Duodenal mucosa (tissue), 2 donors: ENCODE measurements around the gene LAMTOR5.

ENCODE experiments used
- H3K27ac ChIP-seq: one replicate; pipeline ENCODE4 v1.7.0; 2013; ENCODE audit warnings: low read depth, low read length
- H3K27me3 ChIP-seq, 2 donors: one replicate each; pipeline ENCODE4 v1.7.0; 2013; ENCODE audit warnings: low read length in 2 of 2, control low read depth in 1 of 2; ENCODE audit not compliant: insufficient read depth in 2 of 2, control insufficient read depth in 1 of 2
- H3K36me3 ChIP-seq, 2 donors: one replicate each; pipeline ENCODE4 v1.7.0; 2013; ENCODE audit warnings: low read length in 2 of 2, control low read depth in 1 of 2; ENCODE audit not compliant: insufficient read depth in 2 of 2, control insufficient read depth in 1 of 2
- H3K4me1 ChIP-seq, 2 donors: one replicate each; pipeline ENCODE4 v1.7.0; 2013; ENCODE audit warnings: low read length in 2 of 2, control low read depth in 1 of 2; ENCODE audit not compliant: insufficient read depth in 2 of 2, control insufficient read depth in 1 of 2
- H3K4me3 ChIP-seq, 2 donors: one replicate each; pipeline ENCODE4 v1.7.0; 2013; ENCODE audit warnings: low read length in 2 of 2, low read depth in 1 of 2
- H3K9ac ChIP-seq, 2 donors: one replicate each; pipeline ENCODE4 v1.7.0; 2013; ENCODE audit warnings: low read length in 2 of 2, low read depth in 1 of 2
- H3K9me3 ChIP-seq, 2 donors: one replicate each; pipeline ENCODE4 v1.7.0; 2013; ENCODE audit warnings: low read length in 2 of 2, control low read depth in 1 of 2; ENCODE audit not compliant: control insufficient read depth in 1 of 2

LAMTOR5 gene

GRCh38 chr1:110370827-110371226 lies 36.7 kb downstream of the LAMTOR5 start:
- Histone ChIP-seq H3K27me3 (no peaks in the 10 kb centered on the region), H3K36me3 (peaks cover 10 to 41% of the 10 kb centered on the region in 2 donors), H3K4me1 (no peaks in the 10 kb centered on the region), H3K4me3 (no peak overlapping the region), H3K9ac (no peak overlapping the region), H3K9me3 (no peaks in the 10 kb centered on the region), H3K27ac (no peak overlapping the region)

DNA sequence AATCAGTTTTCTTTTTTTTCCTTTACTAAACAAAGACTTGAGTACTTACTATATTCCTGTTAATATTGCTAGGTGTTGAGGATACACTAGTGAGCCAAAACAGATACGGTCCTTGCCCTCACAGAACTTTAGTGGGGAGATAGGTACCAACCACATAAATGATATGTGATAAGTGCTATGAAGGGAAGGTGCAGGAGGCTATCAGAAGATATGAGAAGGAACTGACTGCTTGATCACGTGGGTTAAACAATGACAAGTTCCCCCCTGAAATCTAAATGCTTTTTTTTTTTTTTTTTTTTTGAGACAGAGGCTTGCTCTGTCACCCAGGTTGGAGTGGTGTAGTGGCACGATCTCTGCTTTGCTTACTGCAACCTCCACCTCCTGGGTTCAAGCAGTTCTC lies 43.3 kb downstream of the LAMTOR5 start:
- H3K27ac ChIP-seq = no peak overlapping the region
- no peaks in the 10 kb centered on the region for H3K27me3 ChIP-seq
- H3K36me3 ChIP-seq = peaks cover 0 to 22% of the 10 kb centered on the region in 2 donors
- no peak overlapping the region for H3K9ac ChIP-seq
- no peak overlapping the region for H3K4me3 ChIP-seq
- H3K9me3 ChIP-seq = no peaks in the 10 kb centered on the region
- no peaks in the 10 kb centered on the region for H3K4me1 ChIP-seq

- Histone ChIP-seq H3K4me1 (no peaks in the 10 kb centered on the region), H3K27ac (no peak overlapping the region), H3K9ac (no peak overlapping the region), H3K36me3 (peaks cover 0 to 33% of the 10 kb centered on the region in 2 donors), H3K4me3 (no peak overlapping the region), H3K9me3 (no peaks in the 10 kb centered on the region), H3K27me3 (no peaks in the 10 kb centered on the region)
Measured at GRCh38 chr1:110361856-110362255, 45.6 kb downstream of the LAMTOR5 start.

- H3K36me3 ChIP-seq = peaks cover 0 to 38% of the 10 kb centered on the region in 2 donors
- no peaks in the 10 kb centered on the region for H3K9me3 ChIP-seq
- no peak overlapping the region for H3K4me3 ChIP-seq
- no peak overlapping the region for H3K27ac ChIP-seq
- H3K27me3 ChIP-seq = no peaks in the 10 kb centered on the region
- no peak overlapping the region for H3K9ac ChIP-seq
- peaks cover 0 to 7% of the 10 kb centered on the region in 2 donors for H3K4me1 ChIP-seq
Measured at GRCh38 chr1:110360431-110360830, 47.1 kb downstream of the LAMTOR5 start.

GRCh38 chr1:110356379-110356778 lies 51.1 kb downstream of the LAMTOR5 start:
- no peak overlapping the region for H3K4me3 ChIP-seq
- peaks cover 3 to 26% of the 10 kb centered on the region in 2 donors for H3K36me3 ChIP-seq
- H3K4me1 ChIP-seq = peaks cover 0 to 10% of the 10 kb centered on the region in 2 donors
- H3K27me3 ChIP-seq = no peaks in the 10 kb centered on the region
- H3K9me3 ChIP-seq = no peaks in the 10 kb centered on the region
- H3K27ac ChIP-seq = no peak overlapping the region
- no peak overlapping the region for H3K9ac ChIP-seq

DNA sequence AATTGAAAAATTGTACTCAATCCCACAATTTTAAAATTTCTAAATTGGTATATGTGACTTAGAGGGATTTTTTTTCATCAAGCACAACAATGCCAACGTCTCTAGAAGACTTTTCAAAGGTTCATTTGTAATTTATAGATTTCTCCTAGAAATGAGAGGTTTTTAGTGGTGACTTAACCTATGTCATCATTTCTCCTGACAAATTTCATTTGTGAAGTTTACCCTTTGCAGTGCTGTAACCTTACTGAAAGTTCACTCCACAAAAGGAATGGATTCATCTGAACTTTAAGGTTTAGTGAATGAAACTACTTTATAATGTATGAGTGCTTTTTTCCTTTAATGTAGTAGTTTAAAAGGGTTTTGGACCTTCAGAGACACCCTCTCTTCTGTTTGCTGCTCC lies 52.2 kb downstream of the LAMTOR5 start:
- Histone ChIP-seq H3K27me3 (no peaks in the 10 kb centered on the region), H3K4me1 (peaks cover 0 to 18% of the 10 kb centered on the region in 2 donors), H3K36me3 (peaks cover 3 to 26% of the 10 kb centered on the region in 2 donors), H3K9ac (no peak overlapping the region), H3K27ac (no peak overlapping the region), H3K4me3 (no peak overlapping the region), H3K9me3 (no peaks in the 10 kb centered on the region)
